Femur (tissue), 1 donor: ENCODE measurements around the gene NSMCE1.

Source experiments
- DNase-seq: peaks from one replicate; pipeline ENCODE4 v3.0.0-alpha.2; 2017

The NSMCE1 gene

DNA sequence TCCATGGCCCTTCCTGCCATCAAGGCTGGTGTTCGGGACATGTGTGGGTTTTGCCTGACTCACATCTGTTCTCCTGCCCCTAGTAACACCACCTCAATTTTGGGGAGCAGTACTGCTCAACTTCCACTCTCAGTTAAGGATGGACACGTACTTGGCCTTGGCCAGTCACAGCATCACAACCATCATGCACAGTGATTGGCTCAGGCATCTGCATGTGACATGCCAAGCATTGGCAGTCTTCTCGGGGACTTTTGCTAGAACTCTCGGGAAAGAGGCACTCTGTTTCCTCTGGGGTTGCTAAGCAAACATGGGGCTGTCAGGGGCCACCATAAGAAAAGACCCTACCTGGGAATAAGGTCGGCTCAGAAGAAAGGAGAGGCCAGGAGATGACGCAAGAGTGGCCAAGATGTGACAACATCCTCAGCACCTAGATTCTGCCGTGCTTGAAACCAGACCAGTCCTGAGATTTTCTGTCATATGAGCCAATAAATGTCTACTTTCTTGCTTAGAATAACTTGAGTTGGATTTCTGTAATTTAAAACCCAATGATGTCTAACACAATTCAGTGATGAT lies 77.1 kb downstream of the NSMCE1 start:
- DNase-seq, result no peak

DNA sequence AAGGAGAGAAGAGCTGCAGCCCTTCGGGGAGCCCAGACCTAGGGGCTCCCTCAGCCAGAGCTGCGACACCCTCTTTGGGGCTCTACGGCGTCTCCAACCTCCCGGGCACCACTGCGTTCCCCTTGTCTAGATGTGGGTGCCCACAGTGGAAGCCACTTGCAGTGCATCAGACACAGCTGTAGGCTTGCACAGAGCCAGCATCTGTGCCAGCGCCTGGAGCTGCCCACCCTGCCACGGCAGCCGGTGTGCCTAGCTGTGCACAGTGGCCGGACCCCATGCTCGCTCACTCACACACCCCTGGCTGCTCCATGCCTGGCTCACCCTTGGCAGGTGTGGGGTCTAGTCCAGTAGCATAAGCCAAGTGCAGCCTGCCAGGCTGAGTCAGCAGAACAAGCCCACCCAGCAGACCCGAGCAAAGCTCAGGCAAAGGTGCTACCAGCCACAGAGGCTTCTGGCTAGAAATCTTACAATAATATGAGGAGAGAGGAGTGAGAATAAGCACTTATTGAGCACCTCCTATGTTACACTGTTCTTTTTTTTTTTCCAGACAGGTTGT lies 78.2 kb downstream of the NSMCE1 start:
- DNase-seq, result no peak

DNA sequence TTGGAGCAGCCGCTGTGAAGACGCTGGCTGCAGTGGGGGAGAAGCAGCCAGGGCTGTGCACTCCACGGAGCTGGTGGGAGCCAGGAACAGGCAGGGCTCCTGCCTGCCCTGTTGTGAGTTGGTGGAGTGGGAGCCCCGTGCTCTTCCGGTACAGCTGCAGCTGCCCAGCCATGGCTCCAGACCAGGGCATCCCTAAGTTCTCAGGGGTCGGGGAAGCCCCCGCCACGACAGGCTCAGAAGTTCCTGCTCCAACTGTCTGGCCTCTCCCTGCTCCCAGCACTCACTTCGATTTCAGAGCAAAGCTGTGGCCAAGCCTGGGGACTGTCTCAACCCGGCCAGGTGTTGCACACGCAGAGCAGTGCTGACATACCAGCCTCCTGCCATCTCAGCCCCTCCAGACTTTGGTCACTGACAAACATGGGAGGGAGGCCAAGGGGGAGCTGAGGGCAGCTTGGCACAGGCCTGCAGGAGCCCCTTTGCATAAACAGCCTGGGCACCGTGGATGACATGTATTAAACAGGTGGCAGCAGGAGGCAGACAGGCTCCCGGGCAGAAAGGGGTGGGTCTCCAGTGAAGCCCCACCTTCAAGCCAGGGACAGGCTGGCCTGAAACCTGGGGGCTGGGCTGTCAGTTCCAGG lies 79.1 kb downstream of the NSMCE1 start:
- DNase-seq, result peak; percentile 74

GRCh38 chr16:27188633-27189032 lies 79.9 kb downstream of the NSMCE1 start:
- DNase-seq, result no peak

GRCh38 chr16:27185776-27186130 lies 82.8 kb downstream of the NSMCE1 start:
- no peak for DNase-seq

GRCh38 chr16:27182906-27183405 lies 85.6 kb downstream of the NSMCE1 start:
- no peak for DNase-seq

DNA sequence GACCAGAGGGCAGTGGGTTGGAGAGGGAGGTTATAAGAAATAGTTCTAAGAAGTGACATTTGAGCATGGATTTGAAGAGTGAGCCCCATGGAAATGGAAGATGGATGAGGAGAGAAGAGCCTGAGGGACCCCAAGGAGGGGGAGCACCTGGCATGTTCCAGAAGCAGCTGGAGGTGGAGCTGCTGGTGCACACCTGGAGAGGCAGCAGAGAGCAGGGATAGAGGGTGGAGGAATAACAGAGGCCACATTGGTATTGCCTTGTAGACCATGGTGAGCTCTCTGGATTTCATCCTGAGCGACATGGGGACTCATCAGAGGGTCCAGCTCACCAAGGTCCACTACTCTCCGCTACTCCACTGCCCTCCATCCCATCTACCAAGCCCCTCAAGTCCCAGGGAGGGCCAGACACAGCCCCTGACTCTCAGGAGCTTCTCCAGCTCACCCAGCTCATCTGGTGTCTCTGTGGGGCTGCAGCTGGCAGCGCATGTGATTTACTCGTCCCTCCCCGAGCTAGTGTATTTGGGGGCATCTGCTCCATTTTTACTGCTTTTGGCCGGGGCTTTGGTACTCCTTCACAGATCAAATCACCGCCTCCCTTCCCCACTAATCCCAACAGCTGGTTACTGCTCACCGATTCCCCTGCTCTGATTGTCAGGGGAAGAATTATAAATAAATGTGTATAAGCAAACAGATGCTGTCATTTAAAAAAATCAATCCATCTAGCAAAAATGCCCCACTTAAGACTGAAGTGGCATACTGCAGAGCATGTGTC lies 87.4 kb downstream of the NSMCE1 start:
- peak; percentile 43 for DNase-seq

- peak; percentile 89 for DNase-seq
These were observed 89.0 kb downstream of the NSMCE1 start for GRCh38 chr16:27179500-27180072.

GRCh38 chr16:27177031-27177774 lies 91.4 kb downstream of the NSMCE1 start:
- no peak for DNase-seq

DNA sequence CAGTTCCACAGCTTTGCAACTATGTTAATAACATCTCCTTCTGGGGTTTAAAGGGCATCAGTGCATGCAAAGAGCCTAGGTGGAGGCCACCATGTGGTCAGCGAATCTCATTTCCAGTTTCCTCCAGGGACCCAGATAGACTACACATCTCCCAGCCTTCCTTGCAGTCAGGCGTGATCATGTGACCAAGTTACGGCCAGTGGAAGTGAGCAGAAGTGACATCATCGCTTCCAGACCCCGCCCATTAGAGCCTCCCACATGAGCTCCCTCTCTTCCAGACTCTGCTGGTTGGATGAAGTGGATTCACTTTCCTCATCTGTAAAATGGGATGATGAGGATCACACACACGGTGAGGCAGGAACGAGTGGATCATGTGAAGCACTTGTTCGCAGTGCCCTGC lies 92.7 kb downstream of the NSMCE1 start:
- no peak for DNase-seq
